Suprapubic skin (tissue), 4 donors: ENCODE data around the gene SDC4.

Experiments used
- EP300 ChIP-seq: sonication (generic); formaldehyde crosslinking; IDR thresholded peaks from one replicate; pipeline ENCODE4 v1.6.1; 2017; ENCODE audit warnings: antibody characterized with exemption
- POLR2A ChIP-seq, 2 donors: fragments of 450-650 bp; IDR thresholded peaks; one replicate each; pipeline ENCODE4 v1.6.1; 2017; ENCODE audit warnings: antibody characterized with exemption in 2 of 2, mild to moderate bottlenecking in 2 of 2, moderate library complexity in 2 of 2
- POLR2AphosphoS5 ChIP-seq, 3 donors: sonication (generic); formaldehyde crosslinking; IDR thresholded peaks; one replicate each; pipeline ENCODE4 v1.6.1; 2017; ENCODE audit warnings: antibody characterized with exemption in 3 of 3
- TF ChIP-seq, protein P1 (sequence below), 2 donors: fragments of 200-600 bp in 1 of 2; fragments of 450-650 bp in 1 of 2; sonication (generic) in 1 of 2; IDR thresholded peaks; one replicate each; pipeline ENCODE4 v1.5.1; 2016 to 2019; ENCODE audit warnings: antibody characterized with exemption in 2 of 2, mild to moderate bottlenecking in 1 of 2, moderate library complexity in 1 of 2

GRCh38 chr20:45294003-45294368, 54.2 kb downstream of the SDC4 start:
- TF ChIP-seq, protein P1, sequence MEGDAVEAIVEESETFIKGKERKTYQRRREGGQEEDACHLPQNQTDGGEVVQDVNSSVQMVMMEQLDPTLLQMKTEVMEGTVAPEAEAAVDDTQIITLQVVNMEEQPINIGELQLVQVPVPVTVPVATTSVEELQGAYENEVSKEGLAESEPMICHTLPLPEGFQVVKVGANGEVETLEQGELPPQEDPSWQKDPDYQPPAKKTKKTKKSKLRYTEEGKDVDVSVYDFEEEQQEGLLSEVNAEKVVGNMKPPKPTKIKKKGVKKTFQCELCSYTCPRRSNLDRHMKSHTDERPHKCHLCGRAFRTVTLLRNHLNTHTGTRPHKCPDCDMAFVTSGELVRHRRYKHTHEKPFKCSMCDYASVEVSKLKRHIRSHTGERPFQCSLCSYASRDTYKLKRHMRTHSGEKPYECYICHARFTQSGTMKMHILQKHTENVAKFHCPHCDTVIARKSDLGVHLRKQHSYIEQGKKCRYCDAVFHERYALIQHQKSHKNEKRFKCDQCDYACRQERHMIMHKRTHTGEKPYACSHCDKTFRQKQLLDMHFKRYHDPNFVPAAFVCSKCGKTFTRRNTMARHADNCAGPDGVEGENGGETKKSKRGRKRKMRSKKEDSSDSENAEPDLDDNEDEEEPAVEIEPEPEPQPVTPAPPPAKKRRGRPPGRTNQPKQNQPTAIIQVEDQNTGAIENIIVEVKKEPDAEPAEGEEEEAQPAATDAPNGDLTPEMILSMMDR (IDR thresholded peaks at IDR 0.05): no peak
- TF ChIP-seq POLR2A (IDR thresholded peaks at IDR 0.05) (no peak), POLR2AphosphoS5 (IDR thresholded peaks at IDR 0.05) (no peak), EP300 (no peak)
